Vagina (tissue), 2 donors: Measurements from ENCODE around the gene SYNJ1. TPM values are rescaled to one million over a fixed set of nuclear protein-coding genes. Genes with fewer than 3 reads are reported as not detected.
"Not testable (repeated sequence)": the region's sequence is repeated elsewhere in the genome, so short reads cannot be mapped to it uniquely, and the experiment has no call there.

Experiments used
- DNase-seq, 2 donors: peaks; one replicate each; pipeline ENCODE4 v3.0.0-alpha.2; 2017; ENCODE audit errors: extremely low spot score in 2 of 2
- H3K27ac ChIP-seq: fragments of 200-600 bp; sonication (generic); one replicate; pipeline ENCODE4 v1.5.1; 2019
- H3K27me3 ChIP-seq: fragments of 200-600 bp; sonication (generic); one replicate; pipeline ENCODE4 v1.5.1; 2019
- H3K36me3 ChIP-seq, 2 donors: fragments of 200-600 bp; sonication (generic); one replicate each; pipeline ENCODE4 v1.5.1; 2017 to 2019
- H3K4me1 ChIP-seq: fragments of 200-600 bp; sonication (generic); one replicate; pipeline ENCODE4 v1.5.1; 2019
- H3K4me3 ChIP-seq, 2 donors: fragments of 200-600 bp; sonication (generic); 1 replicate in 1 of 2; 2 replicates in 1 of 2; pipeline ENCODE4 v1.5.1; 2016 to 2019
- H3K9me3 ChIP-seq: fragments of 200-600 bp; sonication (generic); one replicate; pipeline ENCODE4 v1.5.1; 2019
- CTCF ChIP-seq, 3 experiments: fragments of 450-650 bp in 2 of 3; fragments of 200-600 bp in 1 of 3; sonication (generic) in 1 of 3; IDR thresholded peaks; one replicate each; pipeline ENCODE4 v1.5.1; 2017 to 2019; ENCODE audit warnings: antibody characterized with exemption in 3 of 3, mild to moderate bottlenecking in 2 of 3, moderate library complexity in 2 of 3
- POLR2A ChIP-seq, 2 donors: fragments of 450-650 bp; IDR thresholded peaks; one replicate each; pipeline ENCODE4 v1.6.1; 2017; ENCODE audit warnings: antibody characterized with exemption in 2 of 2, mild to moderate bottlenecking in 2 of 2, moderate library complexity in 2 of 2
- POLR2AphosphoS5 ChIP-seq, 2 donors: sonication (generic); formaldehyde crosslinking; IDR thresholded peaks; one replicate each; pipeline ENCODE4 v1.9.0; 2017; ENCODE audit warnings: antibody characterized with exemption in 2 of 2, mild to moderate bottlenecking in 2 of 2, low read depth in 1 of 2; ENCODE audit not compliant: insufficient read depth in 1 of 2
- intact Hi-C: fragments of 100-400 bp; cut with DNase I; formaldehyde crosslinking; loops from one replicate; pipeline ENCODE4 v1.15.1; 2023
- total RNA-seq: library from RNA; depleted of rRNA; stranded (reverse); fragments of >200 nt; gene quantifications from one replicate; pipeline ENCODE4 v1.2.3, GENCODE V29; 2016

The SYNJ1 gene
- total RNA-seq, 1 donor from 2014 or later, result 22.8 TPM

- Histone ChIP-seq H3K27ac (no peak overlapping the region), H3K36me3 (no peaks in the 10 kb centered on the region)
- intact Hi-C loops, result no loop called here
Observed at GRCh38 chr21:32682696-32683474, 44.9 kb downstream of the SYNJ1 start.

GRCh38 chr21:32674731-32675130 is 53.1 kb downstream of the SYNJ1 start:
- no peak overlapping the region for H3K4me3 ChIP-seq
- DNase-seq, result no peak
- intact Hi-C loops, result no loop called here
- H3K9me3 ChIP-seq, result no peaks in the 10 kb centered on the region
- no peaks in the 10 kb centered on the region for H3K4me1 ChIP-seq
- peaks cover 0 to 7% of the 10 kb centered on the region in 2 donors for H3K36me3 ChIP-seq
- TF ChIP-seq POLR2AphosphoS5 (IDR thresholded peaks at IDR 0.05; ENCODE audit: insufficient read depth in 1 of 2, low read depth in 1 of 2), result no peak
- TF ChIP-seq CTCF (IDR thresholded peaks at IDR 0.05), result no peak
- no peak for TF ChIP-seq POLR2A (IDR thresholded peaks at IDR 0.05)
- H3K27me3 ChIP-seq, result no peaks in the 10 kb centered on the region
- H3K27ac ChIP-seq, result no peak overlapping the region

More at GRCh38 chr21:32682696-32683474, 44.9 kb downstream of the SYNJ1 start:
- DNase-seq, result no peak
- Histone ChIP-seq H3K27me3 (no peaks in the 10 kb centered on the region), H3K4me3 (no peak overlapping the region), H3K4me1 (no peaks in the 10 kb centered on the region), H3K9me3 (no peaks in the 10 kb centered on the region)
- TF ChIP-seq POLR2AphosphoS5 (IDR thresholded peaks at IDR 0.05; ENCODE audit: insufficient read depth in 1 of 2, low read depth in 1 of 2) (no peak), CTCF (IDR thresholded peaks at IDR 0.05) (no peak), POLR2A (IDR thresholded peaks at IDR 0.05) (no peak)

- H3K4me1 ChIP-seq, result no peaks in the 10 kb centered on the region
- intact Hi-C loops, result no loop called here
- H3K27me3 ChIP-seq, result no peaks in the 10 kb centered on the region
- no peaks in the 10 kb centered on the region for H3K9me3 ChIP-seq
- no peak overlapping the region for H3K27ac ChIP-seq
- DNase-seq, result no peak
- no peak overlapping the region for H3K4me3 ChIP-seq
- TF ChIP-seq CTCF (IDR thresholded peaks at IDR 0.05) (no peak), POLR2AphosphoS5 (IDR thresholded peaks at IDR 0.05; ENCODE audit: insufficient read depth in 1 of 2, low read depth in 1 of 2) (no peak), POLR2A (IDR thresholded peaks at IDR 0.05) (no peak)
- H3K36me3 ChIP-seq, result peaks cover 0 to 7% of the 10 kb centered on the region in 2 donors
Observed at GRCh38 chr21:32674038-32674437, 53.8 kb downstream of the SYNJ1 start.

GRCh38 chr21:32666258-32666657 is 61.6 kb downstream of the SYNJ1 start:
- H3K4me3 ChIP-seq, result no peak overlapping the region
- H3K27ac ChIP-seq, result no peak overlapping the region
- no peaks in the 10 kb centered on the region for H3K4me1 ChIP-seq
- TF ChIP-seq POLR2AphosphoS5 (IDR thresholded peaks at IDR 0.05; ENCODE audit: insufficient read depth in 1 of 2, low read depth in 1 of 2) (no peak), CTCF (IDR thresholded peaks at IDR 0.05) (no peak), POLR2A (IDR thresholded peaks at IDR 0.05) (no peak)
- H3K27me3 ChIP-seq, result no peaks in the 10 kb centered on the region
- peaks cover 6 to 41% of the 10 kb centered on the region in 2 donors for H3K36me3 ChIP-seq
- H3K9me3 ChIP-seq, result peaks cover 5% of the 10 kb centered on the region
- no peak for DNase-seq
- intact Hi-C loops, result no loop called here

GRCh38 chr21:32664095-32664494 is 63.7 kb downstream of the SYNJ1 start:
- H3K9me3 ChIP-seq, intact Hi-C loops, H3K27ac ChIP-seq, H3K27me3 ChIP-seq, DNase-seq, H3K4me3 ChIP-seq, H3K4me1 ChIP-seq: not testable (repeated sequence)
- peaks cover 6 to 48% of the 10 kb centered on the region in 2 donors for H3K36me3 ChIP-seq

GRCh38 chr21:32661981-32662380 is 65.8 kb downstream of the SYNJ1 start:
- H3K27me3 ChIP-seq, DNase-seq, H3K4me1 ChIP-seq, intact Hi-C loops, H3K9me3 ChIP-seq, H3K4me3 ChIP-seq, H3K27ac ChIP-seq: not testable (repeated sequence)
- H3K36me3 ChIP-seq, result peaks cover 6 to 57% of the 10 kb centered on the region in 2 donors

- H3K9me3 ChIP-seq, DNase-seq, H3K4me3 ChIP-seq, H3K4me1 ChIP-seq, H3K27me3 ChIP-seq, intact Hi-C loops, H3K27ac ChIP-seq: not testable (repeated sequence)
- H3K36me3 ChIP-seq, result peaks cover 6 to 54% of the 10 kb centered on the region in 2 donors
Observed at GRCh38 chr21:32661026-32661782, 66.6 kb downstream of the SYNJ1 start.
